Skeletal muscle satellite cell (primary cell): ENCODE measurements around the gene NAA25.
A peak's percentile ranks its signal among the peaks of the same experiment; 100 is the strongest.

Experiments used
- H3K27me3 ChIP-seq: 2 replicates; pipeline ENCODE4 v1.7.0; 2013; ENCODE audit warnings: low read length; ENCODE audit not compliant: control insufficient read depth, insufficient read depth
- H3K36me3 ChIP-seq: 2 replicates; pipeline ENCODE4 v1.7.0; 2013; ENCODE audit warnings: mild to moderate bottlenecking, control low read depth, low read length; ENCODE audit not compliant: insufficient read depth
- H3K4me1 ChIP-seq: 2 replicates; pipeline ENCODE4 v1.7.0; 2013; ENCODE audit warnings: low read length; ENCODE audit not compliant: control insufficient read depth, insufficient read depth
- H3K4me2 ChIP-seq: 2 replicates; pipeline ENCODE4 v1.7.0; 2013; ENCODE audit warnings: mild to moderate bottlenecking, low read length
- H3K4me3 ChIP-seq: 2 replicates; pipeline ENCODE4 v1.7.0; 2013; ENCODE audit warnings: low read length
- H3K9ac ChIP-seq: 2 replicates; pipeline ENCODE4 v1.7.0; 2013; ENCODE audit warnings: mild to moderate bottlenecking, low read depth, low read length, moderate library complexity
- H3K9me3 ChIP-seq: replicated peaks from 2 replicates; pipeline ENCODE4 v1.7.0; 2013; ENCODE audit warnings: mild to moderate bottlenecking, control low read depth, low read length

Gene NAA25

DNA sequence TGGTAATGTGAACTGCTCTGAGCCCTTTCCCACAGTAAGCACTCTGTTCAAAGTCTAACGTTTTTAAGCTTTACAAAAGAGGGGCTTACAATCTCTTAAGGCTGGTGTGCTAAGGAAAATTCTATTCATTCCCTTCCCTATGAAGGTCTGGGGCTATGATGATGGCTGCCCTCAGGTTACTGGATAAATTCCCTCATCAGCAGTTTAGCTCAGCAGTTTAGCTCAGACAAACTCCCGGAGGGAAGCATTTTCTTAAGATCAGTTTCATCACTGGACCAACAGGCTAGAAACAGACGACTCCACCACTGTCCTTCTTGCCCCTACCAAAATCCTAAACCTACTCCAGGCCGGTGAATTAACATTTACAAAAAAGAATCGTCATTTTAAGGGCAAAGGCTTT is 76.3 kb downstream of the NAA25 start:
- Histone ChIP-seq H3K4me2 (no peak overlapping the region), H3K9me3 (no peaks in the 10 kb centered on the region), H3K4me3 (no peak overlapping the region), H3K27me3 (no peaks in the 10 kb centered on the region), H3K4me1 (no peaks in the 10 kb centered on the region), H3K9ac (no peak overlapping the region), H3K36me3 (peaks cover 69% of the 10 kb centered on the region)

DNA sequence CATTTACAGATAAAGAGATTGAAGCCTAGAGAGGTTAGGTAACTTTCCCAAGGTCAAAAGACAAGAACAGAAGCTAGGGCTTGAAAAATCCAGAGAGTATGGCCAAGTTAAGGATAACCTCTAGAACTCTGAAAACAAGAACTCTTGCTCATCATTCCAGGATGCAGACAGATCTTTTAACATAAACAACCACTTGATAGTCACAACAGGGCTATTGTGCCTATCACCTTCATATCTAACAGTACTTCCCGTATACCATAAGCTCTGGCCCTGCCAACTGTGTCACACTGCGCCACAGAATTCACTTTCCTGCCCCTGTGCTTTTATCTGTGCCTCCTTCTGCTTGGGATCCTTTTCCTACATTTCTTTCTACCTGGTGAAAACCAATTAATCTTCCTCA is 77.1 kb downstream of the NAA25 start:
- Histone ChIP-seq H3K36me3 (peaks cover 64% of the 10 kb centered on the region), H3K4me3 (no peak overlapping the region), H3K4me1 (no peaks in the 10 kb centered on the region), H3K4me2 (no peak overlapping the region), H3K9me3 (no peaks in the 10 kb centered on the region), H3K9ac (no peak overlapping the region), H3K27me3 (no peaks in the 10 kb centered on the region)

DNA sequence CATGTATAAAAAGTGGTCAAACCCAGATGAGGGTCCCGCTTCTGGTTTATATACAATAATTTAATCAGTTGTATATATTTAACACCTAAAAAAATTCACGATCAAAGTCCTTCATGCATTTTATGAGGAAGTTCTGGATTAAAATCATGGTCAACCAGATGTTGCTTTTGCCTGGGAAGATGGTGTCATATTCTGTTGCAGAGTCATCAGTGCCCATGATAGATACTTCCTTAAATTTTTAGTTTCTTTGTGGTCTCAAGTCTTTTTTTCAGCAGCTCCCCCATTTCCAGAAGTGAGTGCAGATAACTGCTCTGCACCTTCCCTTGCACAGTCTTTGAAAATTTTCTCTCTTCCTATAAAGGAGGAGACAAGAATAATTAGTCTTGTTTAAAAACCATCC is 79.3 kb downstream of the NAA25 start:
- H3K36me3 ChIP-seq, result peaks cover 62% of the 10 kb centered on the region
- no peak overlapping the region for H3K4me2 ChIP-seq
- no peak overlapping the region for H3K4me3 ChIP-seq
- no peaks in the 10 kb centered on the region for H3K9me3 ChIP-seq
- H3K9ac ChIP-seq, result no peak overlapping the region
- H3K4me1 ChIP-seq, result no peaks in the 10 kb centered on the region
- H3K27me3 ChIP-seq, result no peaks in the 10 kb centered on the region

DNA sequence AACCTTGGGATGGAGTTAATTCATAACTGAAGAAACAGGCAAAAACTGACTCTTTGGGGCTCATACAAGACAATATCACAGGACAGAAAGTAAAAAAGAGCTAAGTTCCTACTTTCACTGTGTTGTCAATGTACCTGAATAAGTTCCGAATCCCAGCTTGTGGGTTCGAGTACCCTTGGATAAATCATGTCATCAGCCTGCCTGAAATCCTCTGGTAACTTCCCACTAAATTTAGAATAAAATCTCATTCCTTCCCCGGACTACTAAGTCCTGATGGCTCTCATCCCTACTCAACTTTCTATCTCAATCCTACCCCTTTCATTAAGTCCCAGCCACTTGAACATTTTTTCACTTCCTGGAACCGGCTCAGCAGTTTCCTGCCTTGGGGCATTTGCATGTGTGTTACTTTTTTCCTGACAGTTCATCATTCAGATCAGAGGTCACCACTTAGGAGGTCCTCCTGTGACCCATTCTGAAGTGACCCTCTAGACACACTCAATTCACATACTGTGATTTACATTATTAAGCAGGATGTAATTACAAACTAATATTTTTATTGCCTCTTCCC is 82.7 kb downstream of the NAA25 start:
- Histone ChIP-seq H3K9me3 (no peaks in the 10 kb centered on the region), H3K4me2 (no peak overlapping the region), H3K9ac (no peak overlapping the region), H3K27me3 (no peaks in the 10 kb centered on the region), H3K4me1 (no peaks in the 10 kb centered on the region), H3K4me3 (no peak overlapping the region), H3K36me3 (peaks cover 72% of the 10 kb centered on the region)

DNA sequence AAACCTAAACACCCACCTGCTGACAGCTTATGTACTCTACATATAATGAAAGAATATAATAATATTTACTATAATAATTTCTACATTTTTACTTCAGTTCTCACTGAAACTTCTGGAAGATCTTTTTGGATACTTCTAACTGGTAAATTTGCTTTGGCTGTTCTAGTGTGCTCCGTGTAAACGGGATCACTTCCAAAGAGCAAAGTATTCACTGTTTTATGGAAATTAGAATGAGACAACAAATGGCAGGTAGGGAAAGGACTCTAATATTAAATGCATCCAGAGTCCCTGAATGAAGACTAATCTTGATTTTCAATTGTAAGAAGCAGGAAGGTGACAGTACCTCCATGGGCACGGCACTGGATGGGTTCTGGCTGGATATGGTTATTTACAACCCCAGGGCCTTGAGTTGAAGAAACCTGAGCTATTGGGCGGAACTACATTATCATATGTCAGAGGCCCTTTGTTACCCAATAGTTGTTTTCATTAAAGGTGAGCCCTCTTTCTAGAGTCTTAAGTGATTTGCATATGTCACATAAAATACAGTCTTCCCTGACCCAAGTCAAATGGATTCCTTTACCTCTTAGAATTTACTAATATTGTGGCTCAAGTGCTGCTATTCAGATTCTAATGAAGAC is 84.7 kb downstream of the NAA25 start:
- Histone ChIP-seq H3K36me3 (peaks cover 67% of the 10 kb centered on the region), H3K9me3 (no peaks in the 10 kb centered on the region), H3K27me3 (no peaks in the 10 kb centered on the region), H3K4me3 (no peak overlapping the region), H3K9ac (no peak overlapping the region), H3K4me1 (peaks cover 13% of the 10 kb centered on the region), H3K4me2 (no peak overlapping the region)

DNA sequence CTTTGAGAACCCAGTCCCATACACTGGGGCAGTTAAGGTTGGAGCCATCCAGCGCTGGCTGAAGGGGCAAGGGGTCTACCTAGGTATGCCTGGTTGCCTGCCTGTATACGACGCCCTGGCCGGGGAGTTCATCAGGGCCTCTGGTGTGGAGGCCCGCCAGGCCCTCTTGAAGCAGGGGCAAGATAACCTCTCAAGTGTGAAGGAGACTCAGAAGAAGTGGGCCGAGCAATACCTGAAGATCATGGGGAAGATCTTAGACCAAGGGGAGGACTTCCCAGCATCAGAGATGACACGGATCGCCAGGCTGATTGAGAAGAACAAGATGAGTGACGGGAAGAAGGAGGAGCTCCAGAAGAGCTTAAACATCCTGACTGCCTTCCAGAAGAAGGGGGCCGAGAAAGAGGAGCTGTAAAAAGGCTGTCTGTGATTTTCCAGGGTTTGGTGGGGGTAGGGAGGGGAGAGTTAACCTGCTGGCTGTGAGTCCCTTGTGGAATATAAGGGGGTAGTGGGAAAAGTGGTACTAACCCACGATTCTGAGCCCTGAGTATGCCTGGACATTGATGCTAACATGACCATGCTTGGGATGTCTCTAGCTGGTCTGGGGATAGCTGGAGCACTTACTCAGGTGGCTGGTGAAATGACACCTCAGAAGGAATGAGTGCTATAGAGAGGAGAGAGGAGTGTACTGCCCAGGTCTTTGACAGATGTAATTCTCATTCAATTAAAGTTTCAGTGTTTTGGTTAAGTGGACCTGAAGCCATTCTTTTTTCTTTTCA is 86.2 kb downstream of the NAA25 start:
- Histone ChIP-seq H3K9me3 (no peaks in the 10 kb centered on the region), H3K4me1 (peaks cover 22% of the 10 kb centered on the region)

DNA sequence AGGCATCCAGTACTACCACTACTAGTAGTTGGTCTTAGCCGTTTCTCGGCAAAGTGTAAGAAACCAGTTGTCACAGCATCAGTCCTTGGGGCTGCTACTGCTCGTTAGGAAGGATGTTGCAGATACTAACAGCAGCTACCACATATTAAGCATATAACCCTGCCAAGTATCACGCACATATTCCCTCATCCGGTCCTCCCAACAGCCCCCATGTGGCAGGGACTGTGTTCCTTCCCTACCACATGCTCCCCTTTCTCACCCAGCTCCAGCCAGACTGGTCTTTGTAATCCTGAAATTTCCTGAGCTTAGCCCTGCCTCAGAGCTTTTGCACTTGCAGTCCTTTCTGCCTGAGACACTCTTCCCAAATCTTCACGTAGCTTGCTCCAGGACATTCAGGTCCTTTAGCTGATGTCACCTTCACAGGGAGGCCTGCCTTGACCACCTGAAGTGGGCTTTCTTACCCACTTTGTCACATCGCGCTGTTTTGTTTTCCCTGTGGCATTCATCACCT is 87.6 kb downstream of the NAA25 start:
- no peak overlapping the region for H3K4me2 ChIP-seq
- H3K9ac ChIP-seq, result no peak overlapping the region
- peaks cover 54% of the 10 kb centered on the region for H3K36me3 ChIP-seq
- H3K9me3 ChIP-seq, result no peaks in the 10 kb centered on the region
- H3K4me1 ChIP-seq, result peaks cover 22% of the 10 kb centered on the region
- no peak overlapping the region for H3K4me3 ChIP-seq
- H3K27me3 ChIP-seq, result no peaks in the 10 kb centered on the region

More for the DNA sequence above, 86.2 kb downstream of the NAA25 start:
- Histone ChIP-seq H3K27me3 (no peaks in the 10 kb centered on the region), H3K9ac (no peak overlapping the region), H3K4me3 (no peak overlapping the region), H3K4me2 (no peak overlapping the region), H3K36me3 (peaks cover 54% of the 10 kb centered on the region)

DNA sequence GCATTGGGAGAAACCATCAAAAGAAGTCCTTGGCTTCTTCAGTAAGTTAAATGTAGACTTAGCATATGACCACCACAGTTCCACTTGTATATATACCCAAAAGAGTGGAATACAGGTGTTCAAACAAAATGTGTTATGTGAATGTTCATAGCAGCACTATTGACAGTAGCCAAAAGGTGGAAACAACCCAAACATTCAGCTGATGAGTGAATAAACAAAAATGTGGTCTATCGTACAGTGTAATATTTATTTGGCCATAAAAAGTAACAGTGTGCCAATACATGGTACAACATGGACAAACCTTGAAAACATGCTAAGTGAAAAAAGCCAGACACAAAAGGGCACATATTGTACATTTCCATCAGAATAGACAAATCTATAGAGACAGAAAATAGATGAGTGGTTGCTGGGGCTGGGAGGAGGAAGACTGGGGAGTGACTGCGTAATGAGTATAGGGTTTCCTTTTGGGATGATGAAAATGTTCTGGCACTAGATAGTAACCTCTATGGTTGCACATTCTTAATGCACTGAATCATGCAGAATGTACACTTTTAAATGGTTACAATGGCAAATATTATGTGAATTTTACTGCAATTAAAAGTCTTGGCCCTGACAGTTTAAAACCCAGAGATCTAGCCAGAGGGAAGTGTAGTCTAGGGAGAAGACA is 89.9 kb downstream of the NAA25 start:
- no peaks in the 10 kb centered on the region for H3K27me3 ChIP-seq
- peak overlapping the region; percentile 31 for H3K9ac ChIP-seq
- H3K9me3 ChIP-seq, result no peaks in the 10 kb centered on the region
- H3K4me1 ChIP-seq, result peaks cover 28% of the 10 kb centered on the region
- peaks cover 48% of the 10 kb centered on the region for H3K36me3 ChIP-seq
- peak overlapping the region; percentile 75 for H3K4me2 ChIP-seq
- H3K4me3 ChIP-seq, result peak overlapping the region; percentile 42

DNA sequence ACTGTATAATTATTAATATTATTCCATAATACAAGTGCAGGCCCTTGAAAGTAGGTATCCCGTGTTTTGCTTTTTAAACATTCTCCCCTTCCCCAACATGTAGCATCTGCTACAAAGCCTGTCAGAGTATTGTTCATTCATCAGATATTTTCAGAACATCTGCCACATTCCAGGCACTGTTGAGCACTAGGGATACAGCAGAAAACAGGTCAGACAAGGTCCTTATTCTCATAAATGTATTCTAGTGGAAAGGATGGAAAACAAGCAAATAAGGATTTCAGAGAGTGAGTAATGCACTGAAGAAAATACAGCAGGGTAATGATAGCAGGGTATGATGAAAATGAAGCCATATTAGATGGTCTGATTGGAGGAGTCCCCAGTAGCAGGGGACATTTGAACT is 91.5 kb downstream of the NAA25 start:
- Histone ChIP-seq H3K36me3 (peaks cover 31% of the 10 kb centered on the region), H3K4me3 (no peak overlapping the region), H3K4me1 (peaks cover 31% of the 10 kb centered on the region), H3K9me3 (no peaks in the 10 kb centered on the region), H3K27me3 (no peaks in the 10 kb centered on the region), H3K4me2 (no peak overlapping the region), H3K9ac (no peak overlapping the region)

DNA sequence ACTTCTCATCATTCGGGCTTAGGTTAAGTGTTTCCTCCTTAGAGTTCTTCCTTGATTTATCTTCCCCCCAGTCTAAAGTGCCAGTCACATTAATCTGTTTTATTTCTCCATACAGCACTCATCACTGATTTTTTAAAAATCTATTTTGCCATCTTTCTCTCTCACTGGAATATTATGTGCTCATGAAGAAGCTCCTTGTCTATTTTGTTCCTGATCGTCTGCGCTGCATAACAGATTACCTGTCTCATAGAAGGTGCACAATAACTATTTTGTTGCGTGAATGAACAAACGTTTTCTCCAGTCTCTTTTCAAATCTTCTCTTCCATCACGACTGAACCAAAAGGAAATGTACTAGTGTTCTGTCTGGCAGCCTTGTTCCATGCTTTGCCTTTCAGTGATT is 92.6 kb downstream of the NAA25 start:
- Histone ChIP-seq H3K36me3 (peaks cover 24% of the 10 kb centered on the region), H3K4me3 (no peak overlapping the region), H3K9me3 (no peaks in the 10 kb centered on the region), H3K4me2 (no peak overlapping the region), H3K4me1 (peaks cover 37% of the 10 kb centered on the region), H3K9ac (no peak overlapping the region), H3K27me3 (no peaks in the 10 kb centered on the region)

DNA sequence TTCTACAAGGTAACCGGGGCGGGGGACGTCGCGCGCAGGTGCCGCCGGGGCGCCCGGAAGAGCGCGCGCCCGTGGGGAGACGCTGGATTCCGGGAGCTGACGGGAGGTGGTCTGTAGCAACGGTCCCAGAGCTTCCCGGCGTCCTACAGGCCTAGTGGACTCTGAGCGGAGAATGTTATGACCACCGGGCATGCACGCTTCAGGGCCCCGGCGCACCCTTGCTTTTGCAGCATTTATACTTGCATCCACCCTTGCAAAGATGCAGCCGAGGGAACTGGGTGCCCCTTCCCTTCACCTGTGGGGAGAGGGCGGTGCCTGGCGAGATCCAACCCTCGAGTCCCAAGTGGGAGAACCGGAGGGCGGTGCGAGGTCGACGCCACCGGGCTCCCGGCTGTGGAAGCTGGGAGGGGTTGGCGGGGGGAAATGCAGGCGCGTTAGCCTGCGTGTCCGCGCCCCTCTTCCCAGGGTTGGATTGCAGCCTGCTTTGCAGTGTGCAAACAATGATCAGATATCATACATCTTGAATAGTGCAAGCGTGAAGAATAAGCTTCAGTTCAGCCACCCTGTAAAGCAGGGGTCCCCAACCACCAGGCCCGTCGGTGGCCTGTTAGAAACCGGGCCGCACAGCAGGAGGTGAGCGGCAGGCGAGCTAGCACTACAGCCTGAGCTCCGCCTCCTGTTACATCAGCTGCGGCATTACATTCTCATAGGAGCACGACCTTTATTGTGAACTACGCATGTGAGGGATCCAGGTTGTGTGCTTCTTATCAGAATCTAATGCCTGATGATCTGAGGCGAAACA is 94.8 kb downstream of the NAA25 start:
- Histone ChIP-seq H3K4me1 (peaks cover 23% of the 10 kb centered on the region), H3K9ac (peak overlapping the region; percentile 92), H3K9me3 (no peaks in the 10 kb centered on the region), H3K4me2 (peak overlapping the region; percentile 89), H3K36me3 (peaks cover 10% of the 10 kb centered on the region), H3K4me3 (peak overlapping the region; percentile 99), H3K27me3 (no peaks in the 10 kb centered on the region)
